HEK293T (cell line): ENCODE measurements around the gene RTP3.
A peak's percentile ranks its signal among the peaks of the same experiment; 100 is the strongest.

Source experiments
- CTCF ChIA-PET: fragments of 350-600 bp; formaldehyde crosslinking; extraction: SDS; loops from one replicate; lab custom pipeline; 2021; ENCODE audit warnings: antibody characterized with exemption, inconsistent platforms; lab: Yijun Ruan, JAX
- POLR2A ChIA-PET: fragments of 350-600 bp; formaldehyde crosslinking; extraction: SDS; loops from one replicate; lab custom pipeline; 2020; ENCODE audit warnings: antibody characterized with exemption, inconsistent platforms; lab: Yijun Ruan, JAX
- DNase-seq: peaks from one replicate; pipeline ENCODE4 v3.0.0; 2012; ENCODE audit warnings: mixed read lengths; ENCODE audit errors: extremely low spot score
- ARNT ChIP-seq: fragments of 450-650 bp; IDR thresholded peaks from 2 replicates; pipeline ENCODE4 v1.6.1; 2017; ENCODE audit warnings: mild to moderate bottlenecking
- BHLHE40 ChIP-seq: fragments of 450-650 bp; IDR thresholded peaks from 2 replicates; pipeline ENCODE4 v1.6.1; 2016; ENCODE audit warnings: mild to moderate bottlenecking, moderate library complexity, borderline replicate concordance
- CTBP1 ChIP-seq: fragments of 450-650 bp; IDR thresholded peaks from 2 replicates; pipeline ENCODE4 v1.6.1; 2016; ENCODE audit warnings: borderline replicate concordance
- ELF4 ChIP-seq: fragments of 450-650 bp; IDR thresholded peaks from 2 replicates; pipeline ENCODE4 v1.6.1; 2017; ENCODE audit warnings: antibody characterized with exemption
- FOXA1 ChIP-seq: fragments of 450-650 bp; IDR thresholded peaks from 2 replicates; pipeline ENCODE4 v1.6.1; 2016; ENCODE audit warnings: mild to moderate bottlenecking
- FOXK2 ChIP-seq: fragments of 450-650 bp; IDR thresholded peaks from 2 replicates; pipeline ENCODE4 v1.6.1; 2016; ENCODE audit warnings: mild to moderate bottlenecking
- FOXM1 ChIP-seq: fragments of 450-650 bp; IDR thresholded peaks from 2 replicates; pipeline ENCODE4 v1.6.1; 2017; ENCODE audit warnings: mild to moderate bottlenecking, borderline replicate concordance
- HDGF ChIP-seq: fragments of 450-650 bp; IDR thresholded peaks from 2 replicates; pipeline ENCODE4 v1.6.1; 2017; ENCODE audit warnings: antibody characterized with exemption, borderline replicate concordance
- L3MBTL2 ChIP-seq: fragments of 450-650 bp; conservative IDR thresholded peaks from 2 replicates; pipeline ENCODE4 v1.6.1; 2016; ENCODE audit warnings: mild to moderate bottlenecking
- LEF1 ChIP-seq: fragments of 450-650 bp; IDR thresholded peaks from 2 replicates; pipeline ENCODE4 v1.6.1; 2017; ENCODE audit warnings: mild to moderate bottlenecking, borderline replicate concordance
- NFRKB ChIP-seq: fragments of 450-650 bp; IDR thresholded peaks from 2 replicates; pipeline ENCODE4 v1.6.1; 2016; ENCODE audit warnings: mild to moderate bottlenecking, moderate library complexity
- SP1 ChIP-seq: fragments of 450-650 bp; IDR thresholded peaks from 2 replicates; pipeline ENCODE4 v1.6.1; 2017
- SUZ12 ChIP-seq: fragments of 450-650 bp; IDR thresholded peaks from 2 replicates; pipeline ENCODE4 v1.6.1; 2016; ENCODE audit warnings: mild to moderate bottlenecking
- TARDBP ChIP-seq: fragments of 450-650 bp; IDR thresholded peaks from 2 replicates; pipeline ENCODE4 v1.6.1; 2016
- ZNF384 ChIP-seq: fragments of 450-650 bp; IDR thresholded peaks from 2 replicates; pipeline ENCODE4 v1.6.1; 2016
- TF ChIP-seq, protein P1 (sequence below): fragments of 450-650 bp; IDR thresholded peaks from 2 replicates; pipeline ENCODE4 v1.6.1; 2016

Gene RTP3

DNA sequence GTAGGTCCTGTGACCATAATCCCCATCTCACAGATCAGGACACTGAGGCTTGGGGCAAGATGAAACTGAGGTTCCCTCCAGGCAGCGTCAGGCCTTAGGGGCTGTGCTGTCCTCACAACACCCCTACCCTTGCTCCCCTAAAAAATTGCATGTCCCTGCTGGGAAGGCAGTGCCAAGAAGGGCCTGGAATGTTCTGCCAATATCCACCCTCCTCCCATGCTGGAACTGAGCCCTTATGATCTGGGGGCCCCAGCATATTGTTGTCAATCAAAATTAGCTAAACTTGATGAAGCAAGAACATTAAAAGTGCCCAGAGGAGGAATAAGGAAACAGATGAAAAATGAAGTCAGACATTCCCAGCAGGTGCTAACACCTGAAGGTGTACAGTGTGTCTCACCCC, 13.4 kb upstream of the RTP3 start:
- TF ChIP-seq LEF1 = no peak
- no peak for TF ChIP-seq ARNT
- TF ChIP-seq NFRKB = no peak
- TF ChIP-seq FOXM1 = no peak
- no peak for TF ChIP-seq FOXA1
- TF ChIP-seq SUZ12 = no peak
- TF ChIP-seq TARDBP = no peak
- TF ChIP-seq BHLHE40 = no peak
- no peak for TF ChIP-seq ELF4
- no peak for TF ChIP-seq FOXK2
- no peak for TF ChIP-seq SP1
- TF ChIP-seq, protein P1, sequence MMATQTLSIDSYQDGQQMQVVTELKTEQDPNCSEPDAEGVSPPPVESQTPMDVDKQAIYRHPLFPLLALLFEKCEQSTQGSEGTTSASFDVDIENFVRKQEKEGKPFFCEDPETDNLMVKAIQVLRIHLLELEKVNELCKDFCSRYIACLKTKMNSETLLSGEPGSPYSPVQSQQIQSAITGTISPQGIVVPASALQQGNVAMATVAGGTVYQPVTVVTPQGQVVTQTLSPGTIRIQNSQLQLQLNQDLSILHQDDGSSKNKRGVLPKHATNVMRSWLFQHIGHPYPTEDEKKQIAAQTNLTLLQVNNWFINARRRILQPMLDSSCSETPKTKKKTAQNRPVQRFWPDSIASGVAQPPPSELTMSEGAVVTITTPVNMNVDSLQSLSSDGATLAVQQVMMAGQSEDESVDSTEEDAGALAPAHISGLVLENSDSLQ = no peak
- no peak for TF ChIP-seq CTBP1
- no peak for TF ChIP-seq L3MBTL2
- TF ChIP-seq ZNF384 = no peak
- TF ChIP-seq HDGF = no peak
- no peak for DNase-seq
- POLR2A ChIA-PET = no interaction called here
- CTCF ChIA-PET = no interaction called here

DNA sequence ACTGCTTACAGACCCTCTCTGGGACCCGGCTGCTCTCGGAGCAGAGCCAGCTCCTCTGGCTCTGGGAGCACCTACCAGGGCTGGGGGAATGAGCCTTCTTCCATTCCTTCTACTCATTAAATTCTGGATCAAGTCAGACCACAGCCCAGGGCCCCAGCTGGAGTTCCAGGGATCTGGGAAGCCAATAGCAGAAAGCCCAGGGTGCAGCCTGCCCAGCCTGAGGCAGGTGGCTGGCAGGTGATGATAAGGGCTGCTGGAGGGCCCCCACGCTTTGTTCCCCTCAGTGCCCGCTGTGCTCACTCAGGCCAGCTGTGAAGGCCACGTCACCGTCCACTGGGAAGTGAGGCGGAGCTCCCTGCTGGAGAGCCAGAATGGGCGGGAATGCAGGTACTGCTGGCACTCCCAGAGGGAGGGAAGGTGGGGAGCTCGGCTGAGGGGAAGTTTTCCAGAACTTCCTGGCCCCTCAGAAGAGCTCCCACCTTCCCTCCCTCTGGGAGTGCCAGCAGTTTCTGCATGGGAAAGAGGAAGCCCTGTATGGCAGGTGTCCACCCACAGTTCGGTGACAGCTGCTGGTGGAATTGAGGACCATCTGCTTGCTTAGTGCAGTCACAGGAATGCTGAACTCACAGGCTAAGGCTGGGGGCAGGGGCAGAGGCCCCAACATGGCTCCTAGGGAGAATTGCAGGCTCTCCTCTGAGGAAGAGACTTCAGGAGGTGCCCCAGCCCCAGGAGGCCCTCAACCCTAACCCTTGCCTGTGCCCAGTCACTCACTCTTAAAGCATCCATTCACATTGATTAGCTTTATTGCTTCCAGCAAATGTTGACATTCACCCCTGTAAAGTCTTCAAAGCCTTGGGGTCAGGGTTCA, 12.6 kb upstream of the RTP3 start:
- no peak for TF ChIP-seq ELF4
- TF ChIP-seq FOXA1 = no peak
- TF ChIP-seq NFRKB = no peak
- TF ChIP-seq, protein P1 = no peak
- DNase-seq = no peak
- ChIA-PET CTCF (interaction anchor here (0.6 kb wide), 1 partner anchor 233 kb away, joined by 3 read pairs; no protein-coding TSS in a partner anchor), POLR2A (no interaction called here)

DNA sequence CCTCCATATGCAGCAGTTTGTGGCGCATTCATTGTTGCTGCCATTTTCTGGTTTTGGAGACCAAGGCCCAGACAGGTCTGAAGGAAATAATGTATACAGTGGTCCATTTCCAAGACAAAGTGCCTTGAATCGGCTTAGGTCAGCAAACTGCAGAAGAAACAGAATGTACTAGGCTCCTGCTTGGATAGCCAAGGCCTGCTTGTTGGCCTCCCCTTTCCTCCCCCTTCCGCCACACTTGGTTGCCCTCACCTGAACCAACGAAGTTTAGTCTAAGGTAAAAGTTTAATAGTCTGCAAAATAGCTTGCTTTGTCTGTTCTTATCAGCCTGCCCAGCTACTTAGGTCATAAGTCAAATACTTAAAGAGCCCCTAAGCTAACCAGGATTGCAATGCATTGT, 12.0 kb upstream of the RTP3 start:
- ChIA-PET POLR2A (no interaction called here), CTCF (interaction anchor here (0.6 kb wide), 1 partner anchor 233 kb away, joined by 3 read pairs; no protein-coding TSS in a partner anchor)
- TF ChIP-seq CTBP1 (no peak), LEF1 (no peak), ELF4 (no peak), FOXK2 (no peak), FOXA1 (no peak), HDGF (no peak), ARNT (no peak), SP1 (no peak), TARDBP (no peak), FOXM1 (no peak)
- TF ChIP-seq, protein P1 = no peak
- no peak for DNase-seq

DNA sequence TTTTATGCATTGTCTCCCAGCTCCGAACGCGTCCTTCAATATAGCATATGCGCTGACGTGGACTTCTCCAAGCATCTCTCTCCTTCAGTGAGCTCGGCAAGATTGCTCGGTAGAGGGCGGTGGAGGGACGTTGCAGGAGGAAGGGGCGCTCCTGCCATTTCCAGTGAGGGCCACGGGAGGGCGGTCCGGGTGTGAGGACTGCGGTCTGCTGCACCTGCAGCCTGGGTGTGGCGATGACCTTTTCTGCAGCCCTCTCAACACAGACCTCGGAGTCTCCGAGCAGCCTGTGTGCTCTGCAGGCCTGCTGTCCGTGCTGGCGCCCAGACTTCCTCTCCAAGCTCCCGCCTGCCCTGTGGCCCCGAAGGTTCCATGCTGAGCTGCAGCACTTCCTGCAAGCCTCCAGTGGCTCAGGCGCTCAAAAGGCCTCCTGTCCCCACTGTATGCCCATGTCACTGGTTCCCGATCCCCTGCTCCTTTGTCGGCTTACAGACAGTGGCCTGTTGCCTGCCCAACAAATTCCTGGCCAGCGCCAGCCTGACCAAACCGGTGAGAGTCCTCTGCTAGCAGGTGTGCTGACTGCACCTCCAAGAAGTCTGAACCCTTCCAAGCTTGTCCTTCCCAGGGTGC, 8.9 kb upstream of the RTP3 start:
- CTCF ChIA-PET = interaction anchor here (0.6 to 2.1 kb wide), 19 partner anchors 10 to 825 kb away, joined by 3 to 21 read pairs (median 4); no protein-coding TSS in a partner anchor
- TF ChIP-seq CTBP1 (0 out of 2 replicates have a peak, but pooled peaks have one; percentile 15), L3MBTL2 (peak; percentile 34), FOXM1 (no peak)
- POLR2A ChIA-PET = interaction anchor here (1.0 to 2.2 kb wide), 2 partner anchors 69 to 141 kb away, joined by 3 to 7 read pairs; no protein-coding TSS in a partner anchor
- peak; percentile 92 for DNase-seq

DNA sequence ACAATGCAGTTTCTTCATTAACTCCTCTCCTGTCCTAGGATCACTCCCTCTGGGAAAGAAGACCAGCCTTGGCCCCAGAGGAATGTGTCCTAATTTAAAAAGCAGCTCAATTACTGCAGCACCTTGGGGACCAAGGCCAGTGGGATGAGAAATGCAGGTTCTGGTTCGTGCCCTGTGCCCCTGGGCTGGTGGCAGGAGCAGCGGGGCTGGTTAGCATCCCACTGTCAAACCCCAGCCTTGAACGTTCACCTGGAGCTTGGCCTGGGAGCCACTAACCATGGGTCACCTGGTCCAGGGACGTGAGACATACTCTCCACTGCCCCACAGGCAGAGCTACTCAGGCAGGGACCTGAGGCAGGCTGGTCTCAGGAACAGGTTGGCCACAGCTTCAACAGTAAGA, 8.4 kb upstream of the RTP3 start:
- TF ChIP-seq ELF4 (no peak), TARDBP (no peak), FOXA1 (no peak), FOXM1 (no peak), NFRKB (no peak), CTBP1 (no peak), HDGF (no peak), L3MBTL2 (no peak), ZNF384 (no peak), ARNT (no peak)
- ChIA-PET CTCF (interaction anchor here (0.5 to 2.1 kb wide), 12 partner anchors 14 to 423 kb away, joined by 3 to 21 read pairs (median 5); no protein-coding TSS in a partner anchor), POLR2A (interaction anchor here (2.2 kb wide), 1 partner anchor 140 kb away, joined by 7 read pairs; no protein-coding TSS in a partner anchor)
- DNase-seq = no peak

DNA sequence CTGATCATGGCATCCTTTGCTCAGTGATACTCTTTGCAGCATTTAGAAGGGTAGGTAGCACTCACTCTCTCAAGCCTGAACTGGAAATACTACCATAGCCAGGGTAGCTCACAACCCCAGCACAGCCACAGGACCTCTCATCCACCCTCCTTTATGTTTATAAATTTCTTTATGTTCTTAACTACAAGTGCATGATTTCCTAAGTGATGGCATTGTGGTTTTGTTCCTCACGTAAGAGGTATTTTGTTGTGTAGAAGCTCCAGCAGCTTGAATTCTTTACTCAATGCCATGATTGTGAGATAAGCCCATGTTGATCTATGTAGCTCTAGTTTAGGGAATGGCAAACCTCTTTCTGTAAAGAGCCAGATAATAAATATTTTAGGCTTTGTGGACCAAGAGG, 7.9 kb upstream of the RTP3 start:
- ChIA-PET POLR2A (interaction anchor here (2.2 kb wide), 1 partner anchor 140 kb away, joined by 7 read pairs; no protein-coding TSS in a partner anchor), CTCF (interaction anchor here (0.5 to 2.1 kb wide), 5 partner anchors 56 to 423 kb away, joined by 3 to 21 read pairs (median 8); no protein-coding TSS in a partner anchor)
- DNase-seq = no peak
- TF ChIP-seq HDGF = no peak
- TF ChIP-seq ARNT = no peak
- TF ChIP-seq BHLHE40 = no peak
- no peak for TF ChIP-seq FOXM1
- no peak for TF ChIP-seq NFRKB
- TF ChIP-seq ELF4 = no peak
- no peak for TF ChIP-seq FOXA1
- TF ChIP-seq TARDBP = no peak
- TF ChIP-seq CTBP1 = no peak
- no peak for TF ChIP-seq L3MBTL2
- TF ChIP-seq LEF1 = no peak
- TF ChIP-seq, protein P1 = no peak
- no peak for TF ChIP-seq SP1
- TF ChIP-seq ZNF384 = no peak
- TF ChIP-seq SUZ12 = no peak
- no peak for TF ChIP-seq FOXK2
